KOPT-K1 (cell line): ENCODE measurements around the gene USP49.

Experiments
- H3K27ac ChIP-seq: fragments of 200-600 bp; sonication (generic); 2 replicates; pipeline ENCODE4 v1.5.1; 2016; ENCODE audit warnings: antibody characterized with exemption, mild to moderate bottlenecking, low read depth, low read length; ENCODE audit not compliant: poor library complexity, severe bottlenecking
- H3K36me3 ChIP-seq: fragments of 200-600 bp; sonication (generic); 2 replicates; pipeline ENCODE4 v1.5.1; 2017; ENCODE audit warnings: antibody characterized with exemption, mild to moderate bottlenecking, low read length, moderate library complexity; ENCODE audit not compliant: insufficient read depth
- H3K9me3 ChIP-seq: fragments of 200-600 bp; sonication (generic); 2 replicates; pipeline ENCODE4 v1.5.1; 2017; ENCODE audit warnings: antibody characterized with exemption, low read length, mild to moderate bottlenecking; ENCODE audit not compliant: insufficient read depth, poor library complexity, severe bottlenecking

Gene USP49

GRCh38 chr6:41758641-41759035, 136.5 kb downstream of the USP49 start:
- no peak overlapping the region for H3K27ac ChIP-seq
- H3K9me3 ChIP-seq = no peaks in the 10 kb centered on the region

GRCh38 chr6:41757931-41758640, 137.1 kb downstream of the USP49 start:
- Histone ChIP-seq H3K9me3 (no peaks in the 10 kb centered on the region), H3K36me3 (no peaks in the 10 kb centered on the region), H3K27ac (no peak overlapping the region)

More at GRCh38 chr6:41758641-41759035, 136.5 kb downstream of the USP49 start:
- H3K36me3 ChIP-seq = no peaks in the 10 kb centered on the region

GRCh38 chr6:41757271-41757670, 137.9 kb downstream of the USP49 start:
- no peaks in the 10 kb centered on the region for H3K36me3 ChIP-seq
- H3K9me3 ChIP-seq = no peaks in the 10 kb centered on the region
- no peak overlapping the region for H3K27ac ChIP-seq

GRCh38 chr6:41756354-41756753, 138.8 kb downstream of the USP49 start:
- no peaks in the 10 kb centered on the region for H3K9me3 ChIP-seq
- H3K27ac ChIP-seq = no peak overlapping the region
- H3K36me3 ChIP-seq = no peaks in the 10 kb centered on the region

- no peak overlapping the region for H3K27ac ChIP-seq
- no peaks in the 10 kb centered on the region for H3K36me3 ChIP-seq
- H3K9me3 ChIP-seq = no peaks in the 10 kb centered on the region
Measured at GRCh38 chr6:41755895-41756294, 139.3 kb downstream of the USP49 start.

- H3K27ac ChIP-seq = no peak overlapping the region
- no peaks in the 10 kb centered on the region for H3K36me3 ChIP-seq
- no peaks in the 10 kb centered on the region for H3K9me3 ChIP-seq
Measured at GRCh38 chr6:41750374-41750773, 144.8 kb downstream of the USP49 start.

GRCh38 chr6:41748542-41748941, 146.6 kb downstream of the USP49 start:
- H3K27ac ChIP-seq = no peak overlapping the region
- H3K9me3 ChIP-seq = no peaks in the 10 kb centered on the region
- no peaks in the 10 kb centered on the region for H3K36me3 ChIP-seq

- Histone ChIP-seq H3K27ac (no peak overlapping the region), H3K9me3 (no peaks in the 10 kb centered on the region), H3K36me3 (no peaks in the 10 kb centered on the region)
Measured at GRCh38 chr6:41748102-41748477, 147.1 kb downstream of the USP49 start.

GRCh38 chr6:41747256-41748101, 147.7 kb downstream of the USP49 start, which contains the start of gene PGC:
PGC (minus strand) TSS chr6:41747397; CDS start chr6:41747334, 63 bp downstream.
- no peaks in the 10 kb centered on the region for H3K9me3 ChIP-seq
- no peaks in the 10 kb centered on the region for H3K36me3 ChIP-seq
- H3K27ac ChIP-seq = no peak within 1 kb of the TSS

- Histone ChIP-seq H3K27ac (no peak overlapping the region), H3K36me3 (no peaks in the 10 kb centered on the region)
Measured at GRCh38 chr6:41746107-41746506, 149.1 kb downstream of the USP49 start.

GRCh38 chr6:41744236-41744787, 150.9 kb downstream of the USP49 start:
- Histone ChIP-seq H3K36me3 (no peaks in the 10 kb centered on the region), H3K27ac (no peak overlapping the region), H3K9me3 (no peaks in the 10 kb centered on the region)

More at GRCh38 chr6:41746107-41746506, 149.1 kb downstream of the USP49 start:
- no peaks in the 10 kb centered on the region for H3K9me3 ChIP-seq

GRCh38 chr6:41743406-41744235, 151.6 kb downstream of the USP49 start:
- Histone ChIP-seq H3K36me3 (no peaks in the 10 kb centered on the region), H3K9me3 (no peaks in the 10 kb centered on the region), H3K27ac (no peak overlapping the region)

- Histone ChIP-seq H3K36me3 (no peaks in the 10 kb centered on the region), H3K27ac (no peak overlapping the region), H3K9me3 (no peaks in the 10 kb centered on the region)
Measured at GRCh38 chr6:41741625-41742490, 153.3 kb downstream of the USP49 start.
